Right atrium auricular region (tissue), 2 donors: ENCODE data around the gene MASP2. TPM values are rescaled to one million over a fixed set of nuclear protein-coding genes. Genes with fewer than 3 reads are reported as not detected.

Experiments used
- DNase-seq: peaks from one replicate; pipeline ENCODE4 v3.0.0-alpha.2; 2019; ENCODE audit warnings: low spot score
- H3K27ac ChIP-seq, 2 donors: fragments of 200-600 bp; sonication (generic); 1 replicate in 1 of 2; 2 replicates in 1 of 2; pipeline ENCODE4 v1.5.1; 2016 to 2019
- H3K27me3 ChIP-seq, 2 donors: fragments of 200-600 bp; sonication (generic); one replicate each; pipeline versions ENCODE4 v1.5.1 to v1.6.0; 2017 to 2019
- H3K36me3 ChIP-seq: fragments of 200-600 bp; sonication (generic); one replicate; pipeline ENCODE4 v1.5.1; 2016
- H3K4me1 ChIP-seq, 2 donors: fragments of 200-600 bp; sonication (generic); one replicate each; pipeline versions ENCODE4 v1.5.1 to v1.6.0; 2017 to 2019
- H3K4me3 ChIP-seq, 2 donors: fragments of 200-600 bp; sonication (generic); 1 replicate in 1 of 2; 2 replicates in 1 of 2; pipeline ENCODE4 v1.5.1; 2017 to 2019; ENCODE audit warnings: mild to moderate bottlenecking in 1 of 2, moderate library complexity in 1 of 2
- H3K9me3 ChIP-seq, 2 donors: fragments of 200-600 bp; sonication (generic); one replicate each; pipeline ENCODE4 v1.5.1; 2019
- CTCF ChIP-seq, 2 donors: fragments of 200-600 bp; sonication (generic); IDR thresholded peaks; one replicate each; pipeline ENCODE4 v1.5.1; 2019; ENCODE audit warnings: antibody characterized with exemption in 2 of 2
- total RNA-seq, 2 donors: library from RNA; depleted of rRNA; stranded (reverse); fragments of >200 nt; gene quantifications; one replicate each; pipeline ENCODE4 v1.1.0, GENCODE V29; 2016

The MASP2 gene
- total RNA-seq, 2 donors from 2014 or later = not detected

- H3K27me3 ChIP-seq = no peaks in the 10 kb centered on the region
- TF ChIP-seq CTCF (IDR thresholded peaks at IDR 0.05) = no peak
- no peaks in the 10 kb centered on the region for H3K4me1 ChIP-seq
- H3K9me3 ChIP-seq = no peaks in the 10 kb centered on the region
- H3K27ac ChIP-seq = no peak overlapping the region
- no peak overlapping the region for H3K4me3 ChIP-seq
- DNase-seq = no peak
- peaks cover 12% of the 10 kb centered on the region for H3K36me3 ChIP-seq
Measured at GRCh38 chr1:11031624-11032262, 15.3 kb downstream of the MASP2 start.

- Histone ChIP-seq H3K27me3 (no peaks in the 10 kb centered on the region), H3K27ac (no peak overlapping the region), H3K4me1 (no peaks in the 10 kb centered on the region), H3K4me3 (no peak overlapping the region), H3K36me3 (peaks cover 21% of the 10 kb centered on the region), H3K9me3 (no peaks in the 10 kb centered on the region)
- no peak for TF ChIP-seq CTCF (IDR thresholded peaks at IDR 0.05)
- no peak for DNase-seq
Measured at GRCh38 chr1:11030865-11031264, 16.2 kb downstream of the MASP2 start.

DNA sequence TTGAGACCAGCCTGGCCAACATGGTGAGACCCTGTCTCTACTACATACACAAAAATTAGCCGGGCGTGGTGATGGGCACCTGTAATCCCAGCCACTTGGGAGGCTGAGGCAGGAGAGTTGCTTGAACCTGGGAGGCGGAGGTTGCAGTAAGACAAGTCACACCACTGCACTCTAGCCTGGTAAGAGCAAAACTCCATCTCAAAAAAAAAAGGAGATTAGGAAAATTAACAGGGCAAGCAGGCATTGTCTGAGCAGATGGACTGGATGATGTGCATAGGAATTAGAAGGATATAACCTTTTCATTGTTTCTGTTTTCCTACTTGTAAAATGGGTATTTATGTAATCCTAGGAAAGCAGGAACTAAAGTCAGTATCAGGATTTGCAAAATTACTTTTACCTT lies 19.0 kb downstream of the MASP2 start:
- H3K36me3 ChIP-seq = peaks cover 48% of the 10 kb centered on the region
- no peaks in the 10 kb centered on the region for H3K9me3 ChIP-seq
- H3K4me3 ChIP-seq = no peak overlapping the region
- H3K27ac ChIP-seq = no peak overlapping the region
- no peak for DNase-seq
- H3K4me1 ChIP-seq = no peaks in the 10 kb centered on the region
- no peaks in the 10 kb centered on the region for H3K27me3 ChIP-seq
- TF ChIP-seq CTCF (IDR thresholded peaks at IDR 0.05) = no peak

DNA sequence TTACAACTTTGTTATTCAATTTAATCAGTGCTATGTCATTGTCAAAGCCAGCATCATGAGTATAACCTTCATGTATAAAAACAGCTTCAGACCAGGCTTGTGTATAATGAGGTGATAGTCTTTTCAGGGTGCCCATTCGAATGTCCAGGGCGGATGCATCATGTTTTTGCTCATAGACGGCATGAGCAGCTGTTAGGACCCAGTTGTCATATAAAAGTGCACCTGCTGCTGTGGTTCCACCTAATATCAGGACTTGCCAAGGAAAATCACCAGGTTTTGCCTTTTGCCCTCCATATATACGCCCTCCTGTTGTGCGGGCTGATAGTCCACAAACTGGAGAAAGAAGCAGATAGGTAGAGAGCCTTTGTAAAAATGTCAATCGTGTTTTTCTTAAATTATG lies 19.7 kb downstream of the MASP2 start:
- Histone ChIP-seq H3K27ac (no peak overlapping the region), H3K9me3 (no peaks in the 10 kb centered on the region), H3K4me3 (no peak overlapping the region), H3K27me3 (no peaks in the 10 kb centered on the region), H3K36me3 (peaks cover 55% of the 10 kb centered on the region), H3K4me1 (no peaks in the 10 kb centered on the region)
- no peak for DNase-seq
- no peak for TF ChIP-seq CTCF (IDR thresholded peaks at IDR 0.05)

DNA sequence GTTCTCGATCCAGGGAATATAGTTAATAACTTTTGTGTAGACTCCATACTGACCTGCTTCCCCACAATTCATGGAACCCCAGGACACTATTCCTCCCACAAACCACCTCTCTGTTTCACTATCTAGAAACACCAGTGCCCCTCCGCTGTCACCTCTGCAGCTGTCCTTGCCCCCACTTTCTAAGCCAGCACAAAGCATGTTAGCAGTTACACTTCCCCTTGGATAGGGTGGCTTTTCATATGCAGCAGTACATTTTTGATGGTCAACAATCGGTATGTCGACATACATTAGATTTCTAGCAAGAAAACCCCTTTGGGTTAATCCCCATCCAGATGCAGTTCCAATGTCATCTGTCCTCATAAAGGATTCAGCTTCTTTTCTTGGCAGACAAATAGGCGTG lies 20.1 kb downstream of the MASP2 start:
- Histone ChIP-seq H3K27me3 (no peaks in the 10 kb centered on the region), H3K27ac (no peak overlapping the region), H3K4me1 (no peaks in the 10 kb centered on the region), H3K36me3 (peaks cover 59% of the 10 kb centered on the region), H3K9me3 (no peaks in the 10 kb centered on the region), H3K4me3 (no peak overlapping the region)
- DNase-seq = no peak
- no peak for TF ChIP-seq CTCF (IDR thresholded peaks at IDR 0.05)

DNA sequence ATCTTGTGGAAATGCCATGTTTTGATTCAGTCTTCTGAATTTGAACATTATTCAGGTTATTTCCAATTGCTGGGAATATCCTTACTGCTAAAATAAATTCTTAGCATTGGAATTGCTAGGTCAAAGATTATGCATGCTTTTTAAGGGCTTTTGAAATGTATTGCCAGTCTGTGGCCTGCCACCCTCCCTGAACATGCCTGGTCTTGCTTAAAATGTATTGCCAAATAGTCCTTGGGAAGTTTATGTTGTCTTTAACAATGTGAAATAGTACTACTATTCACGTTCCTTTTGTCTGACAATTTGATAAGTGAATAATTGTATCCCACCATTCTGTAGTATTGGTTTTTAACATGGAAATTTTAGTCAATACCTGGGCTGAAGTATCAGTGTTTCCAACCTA lies 21.0 kb downstream of the MASP2 start:
- no peak overlapping the region for H3K4me3 ChIP-seq
- no peak overlapping the region for H3K27ac ChIP-seq
- no peak for TF ChIP-seq CTCF (IDR thresholded peaks at IDR 0.05)
- H3K27me3 ChIP-seq = no peaks in the 10 kb centered on the region
- H3K9me3 ChIP-seq = no peaks in the 10 kb centered on the region
- no peak for DNase-seq
- H3K4me1 ChIP-seq = no peaks in the 10 kb centered on the region
- H3K36me3 ChIP-seq = peaks cover 68% of the 10 kb centered on the region
